Stimulated activated CD4-positive, alpha-beta T cell treated with anti-CD3 and anti-CD28 coated beads, Interleukin-12 subunit alpha, Interleukin-12 subunit beta, amount 100 ng/mL, for 24 hours (primary cell): ENCODE results near the gene ARTN.

Experiments used
- DNase-seq, 2 experiments: peaks; one replicate each; pipeline ENCODE4 v3.0.0-alpha.2; 2020; ENCODE audit warnings: low read depth in 2 of 2

Gene ARTN

DNA sequence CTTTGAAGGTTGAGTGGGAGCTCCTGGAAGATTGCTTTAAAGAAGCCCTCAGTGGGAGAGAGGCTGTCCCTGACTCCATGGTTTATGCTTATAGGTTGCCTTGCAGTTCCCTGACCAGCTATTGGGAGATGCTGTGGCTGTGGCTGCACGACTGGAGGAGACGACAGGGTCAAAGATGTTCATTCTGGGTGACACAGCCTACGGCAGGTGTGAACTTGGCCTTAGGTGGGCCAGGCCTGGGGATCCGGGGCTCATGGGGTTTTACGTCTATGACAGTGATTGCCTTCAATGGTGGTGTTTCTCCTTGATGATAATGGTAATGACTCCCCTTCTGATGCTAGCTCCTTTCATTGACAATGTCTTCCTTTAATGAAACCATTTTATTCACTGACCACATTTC is 36.9 kb downstream of the ARTN start:
- no peak for DNase-seq

DNA sequence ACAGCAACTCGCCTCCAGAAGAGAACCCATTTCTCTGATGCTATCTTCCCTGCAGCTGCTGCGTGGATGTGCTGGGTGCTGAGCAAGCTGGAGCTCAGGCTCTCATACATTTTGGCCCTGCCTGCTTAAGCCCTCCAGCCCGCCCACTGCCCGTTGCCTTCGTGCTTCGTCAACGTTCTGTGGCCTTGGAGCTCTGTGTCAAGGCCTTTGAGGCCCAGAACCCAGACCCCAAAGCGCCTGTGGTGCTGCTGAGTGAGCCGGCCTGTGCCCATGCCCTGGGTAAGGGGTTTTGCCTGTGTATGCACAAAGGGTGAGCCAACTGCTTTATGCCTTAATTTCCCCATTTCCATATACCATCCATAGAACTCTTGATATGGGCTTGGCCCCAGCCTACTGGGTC is 37.3 kb downstream of the ARTN start:
- DNase-seq: no peak

DNA sequence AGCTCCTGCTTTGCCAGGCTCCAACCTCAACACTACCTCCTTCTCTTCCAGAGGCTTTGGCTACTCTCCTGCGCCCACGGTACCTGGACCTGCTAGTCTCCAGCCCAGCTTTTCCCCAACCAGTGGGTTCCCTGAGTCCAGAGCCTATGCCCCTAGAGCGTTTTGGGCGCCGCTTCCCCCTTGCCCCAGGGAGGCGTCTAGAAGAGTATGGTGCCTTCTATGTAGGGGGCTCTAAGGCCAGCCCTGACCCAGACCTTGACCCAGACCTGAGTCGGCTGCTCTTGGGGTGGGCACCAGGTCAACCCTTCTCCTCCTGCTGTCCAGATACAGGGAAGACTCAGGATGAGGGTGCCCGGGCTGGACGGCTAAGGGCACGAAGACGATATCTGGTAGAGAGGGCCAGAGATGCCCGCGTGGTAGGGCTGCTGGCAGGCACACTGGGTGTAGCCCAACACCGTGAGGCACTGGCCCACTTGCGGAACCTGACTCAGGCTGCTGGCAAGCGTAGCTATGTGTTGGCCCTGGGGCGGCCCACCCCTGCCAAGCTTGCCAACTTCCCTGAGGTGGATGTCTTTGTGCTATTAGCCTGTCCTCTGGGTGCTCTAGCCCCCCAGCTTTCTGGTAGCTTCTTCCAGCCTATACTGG is 37.9 kb downstream of the ARTN start:
- no peak for DNase-seq

DNA sequence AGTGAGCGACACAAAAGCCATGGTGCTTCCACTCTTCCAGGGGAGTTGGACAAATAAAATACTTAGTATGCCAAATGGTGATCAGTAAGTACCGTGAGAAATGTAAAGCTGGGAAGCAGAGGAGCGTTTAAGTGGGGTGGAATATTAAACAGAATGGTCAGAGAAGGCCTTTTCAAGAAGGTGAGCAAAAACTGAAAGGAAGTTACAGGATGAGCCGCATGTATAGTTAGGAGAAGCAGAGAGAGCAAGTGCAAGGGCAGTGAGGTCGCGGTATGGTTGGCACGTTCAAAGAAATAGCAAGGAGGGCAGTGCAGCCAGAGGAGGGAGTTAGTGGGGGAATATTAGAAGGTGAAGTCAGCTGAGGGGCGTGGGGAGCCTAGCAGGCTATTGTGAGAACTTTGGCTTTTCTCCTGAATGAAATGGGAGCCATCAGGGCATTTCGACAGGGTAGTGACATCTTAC is 40.4 kb downstream of the ARTN start:
- no peak for DNase-seq

DNA sequence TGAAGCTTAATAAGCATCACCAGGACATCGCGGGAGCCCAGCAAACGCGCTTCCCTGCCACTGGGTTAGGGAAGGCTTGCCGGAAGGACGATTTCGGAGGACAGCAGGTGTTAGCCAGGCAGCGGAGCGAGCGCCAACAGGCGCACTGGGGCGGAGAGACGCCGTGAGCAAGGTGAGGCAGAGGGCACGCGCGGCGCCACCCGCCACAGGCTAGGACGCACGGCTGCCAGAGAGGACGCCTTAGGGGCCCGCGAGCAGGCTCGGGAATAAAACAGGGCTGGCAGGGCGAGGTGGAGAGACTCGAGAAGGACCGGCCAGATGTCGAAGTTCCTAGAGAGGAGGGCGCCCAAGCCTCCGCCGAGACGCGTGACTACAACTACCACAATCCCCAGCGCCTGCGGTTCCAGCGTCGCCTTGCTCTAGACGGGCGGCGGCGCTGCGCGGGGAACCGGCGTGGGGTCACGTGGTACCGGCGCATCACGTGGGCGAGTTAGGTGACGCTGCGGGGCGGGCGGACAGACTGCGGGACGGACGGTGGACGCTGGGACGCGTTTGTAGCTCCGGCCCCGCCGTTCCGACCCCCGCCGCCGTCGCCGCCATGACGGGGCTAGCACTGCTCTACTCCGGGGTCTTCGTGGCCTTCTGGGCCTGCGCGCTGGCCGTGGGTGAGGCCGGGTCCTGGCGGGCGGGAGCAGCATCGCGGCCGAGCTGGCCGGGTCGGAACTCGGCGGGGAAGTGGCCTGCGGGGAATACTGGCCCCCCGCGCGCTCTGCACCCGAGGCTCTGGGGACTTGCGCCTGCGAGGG is 41.0 kb downstream of the ARTN start, which contains the start of gene ATP6V0B:
Gene ATP6V0B, plus strand, starts transcription at position 518 of the 806 bp plus-strand sequence. Its CDS starts 81 bp downstream, at position 599.
- DNase-seq: peak; percentile 91 to 97

DNA sequence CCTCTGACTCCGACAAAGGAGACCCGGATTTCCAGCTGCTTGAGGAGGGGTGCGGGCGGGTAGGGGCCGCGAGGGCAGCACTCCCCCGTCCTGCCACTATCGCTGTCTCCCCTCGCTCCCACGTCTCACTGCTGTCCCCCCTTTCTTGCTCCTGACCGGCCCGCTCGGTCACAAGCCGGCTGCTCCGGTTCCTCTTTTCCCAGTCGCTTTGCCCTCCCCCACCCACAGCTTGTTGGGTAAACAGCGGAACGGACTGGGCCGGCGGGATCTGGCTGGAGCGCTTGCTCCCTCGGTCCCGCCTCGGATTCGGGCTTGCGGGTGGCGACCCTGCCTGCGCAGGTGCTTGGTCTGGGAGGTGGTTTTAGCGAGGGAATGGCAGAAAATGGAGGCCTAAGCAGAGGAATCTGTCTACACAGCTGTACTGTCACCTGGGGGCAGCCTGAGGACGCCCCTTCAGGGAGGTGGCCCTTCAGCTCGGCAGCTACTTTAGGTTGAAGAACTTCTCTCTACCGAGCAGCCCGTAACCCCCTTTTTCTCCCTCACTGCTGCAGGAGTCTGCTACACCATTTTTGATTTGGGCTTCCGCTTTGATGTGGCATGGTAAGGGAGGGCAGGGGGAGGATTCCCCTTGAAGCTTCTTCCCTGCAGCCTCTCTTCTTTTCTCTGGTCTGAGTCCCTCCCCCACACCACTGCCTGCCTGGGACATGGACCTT is 41.8 kb downstream of the ARTN start:
- no peak for DNase-seq

DNA sequence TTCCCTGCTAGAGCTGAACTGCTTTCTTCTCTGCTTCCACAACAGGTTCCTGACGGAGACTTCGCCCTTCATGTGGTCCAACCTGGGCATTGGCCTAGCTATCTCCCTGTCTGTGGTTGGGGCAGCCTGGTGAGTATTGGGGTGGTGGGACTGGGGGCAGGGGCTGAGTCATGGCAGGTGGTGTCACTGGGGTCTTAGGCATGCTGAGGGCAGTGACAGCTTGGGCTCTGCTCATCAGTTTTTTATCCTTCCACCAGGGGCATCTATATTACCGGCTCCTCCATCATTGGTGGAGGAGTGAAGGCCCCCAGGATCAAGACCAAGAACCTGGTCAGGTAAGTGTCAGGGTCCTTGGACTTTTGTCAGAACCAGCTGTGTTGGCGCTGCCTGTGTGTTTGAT is 42.4 kb downstream of the ARTN start:
- no peak for DNase-seq

DNA sequence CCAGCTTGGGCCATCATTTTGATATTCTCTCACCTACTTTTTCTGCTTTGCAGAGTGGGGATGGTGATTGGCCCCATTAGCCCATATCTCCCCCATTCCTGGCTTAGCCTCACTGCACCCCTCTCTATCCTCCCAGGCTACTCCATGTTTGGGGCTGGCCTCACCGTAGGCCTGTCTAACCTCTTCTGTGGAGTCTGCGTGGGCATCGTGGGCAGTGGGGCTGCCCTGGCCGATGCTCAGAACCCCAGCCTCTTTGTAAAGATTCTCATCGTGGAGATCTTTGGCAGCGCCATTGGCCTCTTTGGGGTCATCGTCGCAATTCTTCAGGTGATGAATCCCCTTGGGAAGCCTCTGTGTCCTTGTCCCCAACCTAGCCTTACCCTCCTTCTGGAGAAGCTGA is 43.3 kb downstream of the ARTN start:
- no peak for DNase-seq

DNA sequence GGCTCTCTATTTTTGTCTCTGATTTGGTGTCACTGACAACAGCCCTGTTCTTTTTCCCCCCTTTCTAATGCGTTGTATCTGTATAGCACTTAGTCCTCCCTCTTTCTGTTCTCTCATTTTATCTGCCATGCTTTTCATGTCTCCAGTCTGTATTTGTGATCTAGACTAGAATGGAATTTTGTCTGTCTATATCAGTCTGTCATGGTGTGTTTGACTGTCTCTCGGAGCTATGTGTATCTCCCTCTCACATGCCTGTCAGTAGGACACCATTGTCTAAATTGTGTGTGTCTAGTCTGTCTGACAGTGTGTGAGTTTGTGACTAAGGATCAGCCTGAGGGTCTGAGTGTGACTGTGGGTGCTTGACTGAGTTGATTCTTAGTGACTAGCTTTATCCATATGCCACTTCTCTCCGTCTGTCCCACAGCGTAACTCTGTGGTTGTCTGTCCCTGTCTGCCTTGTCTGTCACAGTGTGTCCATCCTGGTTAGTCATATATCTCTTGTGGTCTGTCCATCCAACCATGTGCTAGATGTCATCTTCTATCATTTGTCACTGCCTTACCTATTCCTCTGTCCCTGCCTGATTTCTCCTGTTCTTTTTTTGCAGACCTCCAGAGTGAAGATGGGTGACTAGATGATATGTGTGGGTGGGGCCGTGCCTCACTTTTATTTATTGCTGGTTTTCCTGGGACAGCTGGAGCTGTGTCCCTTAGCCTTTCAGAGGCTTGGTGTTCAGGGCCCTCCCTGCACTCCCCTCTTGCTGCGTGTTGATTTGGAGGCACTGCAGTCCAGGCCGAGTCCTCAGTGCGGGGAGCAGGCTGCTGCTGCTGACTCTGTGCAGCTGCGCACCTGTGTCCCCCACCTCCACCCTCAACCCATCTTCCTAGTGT is 44.0 kb downstream of the ARTN start:
- DNase-seq: no peak

DNA sequence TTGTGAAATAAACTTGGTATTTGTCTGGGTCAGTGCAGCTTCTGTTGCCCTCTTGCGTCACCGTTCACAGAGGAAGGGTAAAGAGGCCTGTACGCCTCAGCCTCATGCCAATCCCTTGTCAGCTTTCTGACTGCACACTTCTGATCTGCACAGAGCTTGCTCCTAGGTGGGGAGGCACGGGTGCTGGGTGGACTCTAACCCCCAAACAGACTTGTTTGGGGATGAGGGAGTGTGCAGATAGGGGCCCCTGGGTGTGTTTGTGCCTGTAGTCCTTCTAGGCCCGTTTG is 44.6 kb downstream of the ARTN start:
- no peak for DNase-seq

DNA sequence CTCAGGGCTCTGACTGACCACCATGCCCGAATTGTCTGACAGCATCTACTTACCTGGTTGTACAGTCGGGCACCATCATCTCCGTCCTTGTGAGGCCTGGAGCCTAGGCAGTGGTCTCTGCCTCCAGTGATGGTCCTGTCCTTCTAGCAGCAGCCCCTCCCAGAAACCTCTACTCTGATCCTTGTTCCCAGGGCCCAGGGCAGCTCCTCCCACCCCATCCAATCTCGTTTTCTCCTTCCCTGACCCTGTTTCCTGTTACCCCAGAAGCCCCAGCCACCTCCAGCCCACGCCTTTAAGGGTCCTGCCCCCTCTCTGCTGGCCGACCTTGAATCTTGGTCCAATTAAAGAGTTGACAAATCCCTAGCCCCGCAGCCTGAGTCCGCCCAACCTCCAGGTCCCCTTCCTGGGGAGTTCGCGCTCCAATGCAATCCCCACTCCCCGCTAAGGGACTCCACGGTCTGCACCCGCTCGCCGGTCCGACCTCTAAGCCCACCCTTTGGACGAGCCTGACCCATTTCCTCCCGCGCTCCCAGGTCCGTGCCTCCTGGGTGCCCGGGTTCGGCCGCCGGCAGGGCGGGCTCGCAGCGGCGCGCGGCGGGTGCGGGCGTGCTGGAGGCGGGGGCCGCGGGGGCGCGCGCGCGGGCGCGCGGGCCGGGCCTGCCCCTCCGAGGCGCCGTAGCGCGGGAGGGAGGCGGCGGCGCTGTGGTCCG is 45.1 kb downstream of the ARTN start, which contains the start of gene B4GALT2:
Gene B4GALT2, plus strand, starts transcription at position 660 of the 710 bp plus-strand sequence. CDS start 1,951 bp downstream, outside the sequence.
- DNase-seq: no peak

DNA sequence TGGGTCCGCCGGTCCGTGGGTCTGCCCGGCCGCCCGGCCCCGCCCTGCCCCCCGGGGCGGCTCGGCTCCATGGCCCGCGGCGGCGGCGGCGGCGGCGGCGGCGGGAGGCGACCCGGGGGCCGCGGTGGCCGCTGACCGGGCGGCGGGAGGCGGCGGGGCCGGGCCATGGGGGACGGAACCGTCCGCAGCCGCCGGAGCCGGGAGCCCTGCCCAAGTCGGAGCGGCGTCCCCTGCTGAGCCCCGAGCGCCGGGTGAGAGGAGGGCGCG is 45.6 kb downstream of the ARTN start:
- DNase-seq: no peak

DNA sequence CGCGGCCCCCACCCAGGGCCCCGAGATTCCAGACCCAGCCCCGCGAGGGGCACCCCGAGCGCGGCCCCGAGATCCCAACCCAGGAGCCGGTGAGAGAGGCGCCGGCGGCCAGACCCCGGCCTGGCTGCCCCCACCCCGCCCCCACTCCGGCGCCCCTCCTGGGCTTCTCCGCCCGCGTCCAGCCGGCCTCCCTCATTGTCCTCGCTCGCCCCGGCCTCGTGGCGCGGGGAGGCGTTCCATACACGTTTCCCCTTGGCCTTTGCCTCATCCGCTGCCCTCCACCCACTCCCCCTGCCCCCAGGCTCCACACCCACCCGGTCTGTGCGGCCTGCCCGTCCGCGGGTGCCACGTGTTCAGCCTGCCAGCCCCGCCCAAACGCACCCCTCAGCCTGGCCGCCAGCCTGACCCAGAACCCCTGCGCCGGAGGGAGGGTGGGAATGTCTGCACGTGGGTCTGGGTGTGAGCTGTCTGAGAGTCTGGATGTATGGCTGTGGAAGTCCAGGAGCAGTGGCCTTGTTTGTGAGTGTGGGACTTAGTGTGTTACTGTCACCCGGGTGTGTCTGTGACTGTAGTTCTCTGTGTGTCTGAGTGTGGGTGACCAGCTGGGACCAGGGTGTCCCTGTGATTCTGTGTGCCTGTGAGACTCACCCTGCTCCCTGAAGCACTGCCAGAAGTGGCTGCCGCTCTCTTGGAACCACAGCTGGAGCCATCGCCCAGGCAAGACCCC is 46.1 kb downstream of the ARTN start:
- DNase-seq: no peak

DNA sequence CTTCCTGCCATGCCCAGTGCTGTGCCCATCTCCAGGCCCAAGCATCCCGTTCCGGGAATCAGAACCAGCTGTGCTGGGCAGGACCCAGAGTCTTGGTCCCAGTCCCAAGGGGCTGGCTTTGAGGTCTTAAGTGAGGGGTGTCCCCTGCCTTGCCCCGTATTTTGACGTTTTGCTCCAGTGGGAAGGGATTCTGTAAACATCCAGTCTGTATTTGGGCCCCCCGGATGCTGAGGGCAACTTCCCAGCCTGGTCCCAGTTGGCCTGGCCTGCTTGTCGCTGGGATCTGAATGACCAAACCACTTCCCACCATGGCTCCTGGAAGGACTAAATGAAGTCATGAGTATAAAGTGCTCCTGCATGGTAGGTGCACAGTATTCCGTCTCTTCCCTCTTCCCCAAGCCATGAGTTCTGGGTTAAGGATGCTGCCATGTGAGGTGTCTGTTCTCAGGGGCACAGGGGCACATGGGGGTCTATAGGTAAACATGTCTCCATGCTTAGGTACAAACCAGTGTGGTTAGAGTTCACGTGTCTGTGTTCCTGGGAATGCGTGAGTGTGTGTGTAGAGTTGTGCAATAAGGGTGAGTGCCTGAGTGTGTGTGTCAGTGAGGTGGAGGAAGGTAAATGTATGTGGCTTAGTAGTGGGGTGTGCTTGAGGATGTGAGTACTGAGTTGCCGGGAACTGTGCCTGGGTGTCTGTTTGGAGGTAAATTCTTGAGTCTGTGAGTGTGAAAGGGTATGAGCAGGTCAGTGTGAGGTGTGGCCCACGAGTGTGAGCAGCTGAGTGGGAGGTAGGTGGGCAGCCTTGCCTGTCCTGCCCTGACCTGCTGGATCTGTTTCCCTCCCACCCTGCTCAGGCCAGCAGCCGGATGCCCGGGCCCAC is 46.9 kb downstream of the ARTN start:
- DNase-seq: no peak

DNA sequence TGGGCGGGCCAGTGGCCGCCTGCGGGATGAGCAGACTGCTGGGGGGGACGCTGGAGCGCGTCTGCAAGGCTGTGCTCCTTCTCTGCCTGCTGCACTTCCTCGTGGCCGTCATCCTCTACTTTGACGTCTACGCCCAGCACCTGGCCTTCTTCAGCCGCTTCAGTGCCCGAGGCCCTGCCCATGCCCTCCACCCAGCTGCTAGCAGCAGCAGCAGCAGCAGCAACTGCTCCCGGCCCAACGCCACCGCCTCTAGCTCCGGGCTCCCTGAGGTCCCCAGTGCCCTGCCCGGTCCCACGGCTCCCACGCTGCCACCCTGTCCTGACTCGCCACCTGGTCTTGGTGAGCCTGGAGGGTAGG is 47.5 kb downstream of the ARTN start:
- DNase-seq: no peak

DNA sequence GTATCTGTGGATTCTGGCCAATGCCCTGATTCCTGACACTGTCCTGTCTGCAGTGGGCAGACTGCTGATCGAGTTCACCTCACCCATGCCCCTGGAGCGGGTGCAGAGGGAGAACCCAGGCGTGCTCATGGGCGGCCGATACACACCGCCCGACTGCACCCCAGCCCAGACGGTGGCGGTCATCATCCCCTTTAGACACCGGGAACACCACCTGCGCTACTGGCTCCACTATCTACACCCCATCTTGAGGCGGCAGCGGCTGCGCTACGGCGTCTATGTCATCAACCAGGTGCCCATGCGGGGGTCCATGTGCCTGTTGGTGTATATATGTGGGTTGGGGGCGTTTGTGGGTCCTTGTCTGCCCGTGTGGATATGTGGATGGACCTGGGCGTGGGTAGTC is 48.0 kb downstream of the ARTN start:
- no peak for DNase-seq

DNA sequence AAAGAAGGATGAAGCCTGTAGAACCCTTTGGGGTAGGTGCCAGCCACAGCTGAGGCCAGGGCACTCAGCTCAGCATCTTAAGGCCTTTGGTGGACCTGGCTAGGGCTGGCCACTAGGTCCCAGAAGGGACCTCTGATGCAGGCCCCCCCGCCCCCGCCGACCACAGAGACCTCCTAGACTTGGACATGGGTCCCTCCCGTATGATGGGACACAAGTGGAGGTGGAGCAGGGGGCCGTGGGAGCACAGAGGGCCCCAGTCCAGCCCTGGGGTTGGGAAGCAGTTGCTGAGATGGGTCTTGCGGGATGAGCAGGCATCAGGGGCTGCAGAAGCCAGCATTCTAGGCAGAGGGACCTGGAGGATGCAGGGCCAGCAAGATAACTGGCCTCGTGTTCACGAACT is 48.6 kb downstream of the ARTN start:
- no peak for DNase-seq

DNA sequence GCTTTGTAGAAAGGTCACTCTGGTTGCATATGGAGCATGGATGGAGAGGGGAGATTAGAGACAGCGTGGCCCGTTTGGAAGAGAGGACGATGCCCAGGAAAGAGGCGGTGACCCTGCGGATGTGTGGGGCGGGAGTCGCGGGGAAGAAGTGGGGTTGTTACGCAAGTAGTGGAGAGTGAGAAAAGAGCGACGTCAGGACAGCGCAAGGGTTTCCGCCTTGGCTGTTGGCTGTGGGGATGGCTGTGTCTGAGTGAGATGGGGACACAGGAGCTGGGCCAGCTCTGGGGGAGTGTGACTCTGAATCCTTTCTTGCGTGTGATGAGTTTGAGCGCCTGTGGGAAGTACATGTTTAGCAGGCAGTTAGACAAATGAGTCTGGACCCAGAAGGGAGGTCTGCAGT is 49.2 kb downstream of the ARTN start:
- DNase-seq: no peak

DNA sequence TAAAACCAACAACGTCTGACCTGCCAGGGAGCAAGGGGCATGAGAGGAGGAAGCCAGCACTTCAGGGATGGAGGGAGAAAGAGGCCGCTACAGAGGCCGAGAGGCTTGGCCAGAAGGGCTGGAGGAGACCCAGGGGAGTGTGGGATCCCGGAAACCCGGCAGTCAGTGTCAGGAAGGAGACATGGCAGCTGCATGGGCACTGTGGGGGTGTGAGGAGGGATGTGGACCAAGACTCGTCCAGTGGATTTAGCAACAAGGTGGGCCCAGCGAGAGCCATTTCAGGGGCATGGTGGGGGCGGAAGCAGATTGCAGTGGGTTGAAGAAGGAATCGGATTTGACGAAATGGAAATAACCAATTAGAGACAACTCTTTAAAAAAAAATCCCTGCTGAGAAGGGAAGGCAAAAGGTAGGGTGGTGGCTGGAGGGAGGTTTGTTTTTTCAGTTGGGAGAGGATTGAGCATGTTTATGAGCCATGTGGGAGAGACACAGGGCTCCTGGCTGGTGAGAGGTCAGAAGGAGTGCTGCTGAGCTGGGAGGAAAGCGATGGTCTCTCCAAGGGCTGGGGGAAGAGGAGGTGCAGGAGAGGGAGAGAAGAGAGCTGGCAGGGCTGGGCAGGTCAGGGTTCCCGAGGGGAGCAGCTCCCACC is 49.8 kb downstream of the ARTN start:
- DNase-seq: no peak
